Measurements from ENCODE around the gene NQO1. TPM values are rescaled to one million over a fixed set of nuclear protein-coding genes. Genes with fewer than 3 reads are reported as not detected.

Gene NQO1
- total RNA-seq, 2 donors from 2014 or later, result 15.6 to 29.2 TPM

GRCh38 chr16:69706975-69707340, 19.4 kb downstream of the NQO1 start:
- no peaks in the 10 kb centered on the region for H3K27me3 Mint-ChIP-seq
- H3K4me3 Mint-ChIP-seq, result no peak overlapping the region
- H3K9me3 Mint-ChIP-seq, result no peaks in the 10 kb centered on the region
- peak overlapping the region in 1 of 2 donors; percentile 25 for H3K27ac Mint-ChIP-seq
- ATAC-seq, result no peak
- H3K36me3 Mint-ChIP-seq, result no peaks in the 10 kb centered on the region
- H3K4me1 Mint-ChIP-seq (ENCODE audit: low read depth in 2 of 2), result peaks cover 0 to 10% of the 10 kb centered on the region in 2 donors
- DNase-seq (ENCODE audit: low spot score), result no peak

DNA sequence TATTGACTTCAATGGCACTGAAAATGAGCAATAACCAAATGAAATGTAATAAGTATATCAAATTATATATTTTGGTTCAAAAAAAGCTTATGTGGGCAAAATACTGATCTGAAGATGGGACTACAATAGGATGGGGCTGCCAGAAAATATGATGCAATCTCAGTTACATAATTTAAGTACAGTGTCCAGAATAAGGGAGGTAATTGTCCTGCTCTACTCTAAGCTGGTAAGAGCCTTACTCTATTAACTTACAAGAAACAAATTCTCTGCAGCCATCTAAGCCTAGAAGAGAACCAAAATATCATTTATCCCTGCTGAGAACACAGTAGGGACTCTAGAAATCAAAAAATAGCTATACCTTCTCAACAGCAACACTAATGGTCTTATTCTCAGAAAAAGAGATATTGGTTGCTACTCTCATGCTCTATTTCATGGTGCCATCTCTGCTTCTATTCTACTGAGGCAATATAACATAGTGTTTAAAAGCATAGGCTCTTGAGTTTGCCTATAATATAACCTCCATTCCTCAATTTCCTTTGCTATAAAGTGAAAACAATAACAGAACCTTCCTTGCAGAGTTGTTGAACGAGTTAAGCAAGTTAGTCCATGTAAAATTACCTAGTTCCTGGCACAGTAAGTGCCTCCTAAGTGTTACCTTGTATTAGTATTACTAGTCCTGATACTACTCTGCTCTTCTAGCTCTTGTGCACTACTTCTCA, 19.9 kb downstream of the NQO1 start:
- DNase-seq (ENCODE audit: low spot score) (no peak), ATAC-seq (no peak)
- peak overlapping the region in 1 of 2 donors; percentile 25 for H3K27ac Mint-ChIP-seq
- peaks cover 0 to 10% of the 10 kb centered on the region in 2 donors for H3K4me1 Mint-ChIP-seq (ENCODE audit: low read depth in 2 of 2)
- H3K36me3 Mint-ChIP-seq, result no peaks in the 10 kb centered on the region
- no peaks in the 10 kb centered on the region for H3K27me3 Mint-ChIP-seq
- no peaks in the 10 kb centered on the region for H3K9me3 Mint-ChIP-seq
- no peak overlapping the region for H3K4me3 Mint-ChIP-seq

DNA sequence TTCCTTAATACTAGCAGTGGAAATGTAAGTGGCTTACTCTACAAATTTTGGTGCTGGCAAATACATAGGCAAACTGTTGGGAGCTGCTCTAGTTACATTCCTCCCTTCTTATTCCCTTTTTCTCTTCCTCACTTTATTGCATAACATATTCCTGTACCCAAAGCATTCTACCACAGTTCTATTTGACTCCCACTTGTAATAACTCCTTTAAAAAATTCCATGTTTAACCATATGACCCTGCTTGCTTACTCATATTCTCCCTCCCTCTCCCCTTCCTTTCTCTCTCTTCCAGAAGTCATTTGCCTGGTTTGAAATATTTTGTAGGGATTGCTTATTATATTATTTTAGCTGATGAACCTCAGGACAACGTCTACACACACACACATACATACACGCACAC, 22.7 kb downstream of the NQO1 start:
- Mint-ChIP-seq H3K27ac (no peak overlapping the region), H3K36me3 (peaks cover 4% of the 10 kb centered on the region), H3K4me1 (ENCODE audit: low read depth in 2 of 2) (peaks cover 0 to 9% of the 10 kb centered on the region in 2 donors), H3K27me3 (no peaks in the 10 kb centered on the region), H3K4me3 (no peak overlapping the region), H3K9me3 (no peaks in the 10 kb centered on the region)
- DNase-seq (ENCODE audit: low spot score) (no peak), ATAC-seq (no peak)

- Mint-ChIP-seq H3K27me3 (no peaks in the 10 kb centered on the region), H3K36me3 (peaks cover 11% of the 10 kb centered on the region), H3K4me1 (ENCODE audit: low read depth in 2 of 2) (peaks cover 0 to 7% of the 10 kb centered on the region in 2 donors), H3K9me3 (no peaks in the 10 kb centered on the region), H3K27ac (no peak overlapping the region), H3K4me3 (no peak overlapping the region)
- DNase-seq (ENCODE audit: low spot score), result no peak
- no peak for ATAC-seq
These were observed 24.5 kb downstream of the NQO1 start for GRCh38 chr16:69701866-69702265.

DNA sequence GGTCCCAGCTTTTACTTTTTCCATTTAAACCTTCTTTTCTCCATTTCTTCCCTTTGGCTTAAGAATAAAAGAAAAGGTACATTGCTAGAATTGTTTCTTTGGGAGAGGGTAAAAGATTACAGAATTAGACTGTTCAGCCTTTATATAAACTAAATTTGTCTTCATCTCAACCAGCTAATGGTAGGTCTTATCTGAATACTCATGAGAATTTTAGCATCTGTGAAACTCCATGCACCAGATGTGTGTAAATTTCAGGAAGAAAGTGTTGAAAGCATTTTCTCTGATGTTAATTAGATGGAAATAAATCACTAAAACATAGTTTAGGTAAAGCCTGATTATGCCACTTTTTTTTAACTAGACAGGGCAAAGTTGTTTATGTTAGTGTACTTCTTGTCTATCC, 24.9 kb downstream of the NQO1 start:
- Mint-ChIP-seq H3K4me1 (ENCODE audit: low read depth in 2 of 2) (peaks cover 0 to 7% of the 10 kb centered on the region in 2 donors), H3K27ac (no peak overlapping the region), H3K36me3 (peaks cover 11% of the 10 kb centered on the region), H3K9me3 (no peaks in the 10 kb centered on the region), H3K4me3 (no peak overlapping the region), H3K27me3 (no peaks in the 10 kb centered on the region)
- DNase-seq (ENCODE audit: low spot score) (no peak), ATAC-seq (no peak)

GRCh38 chr16:69699915-69700314, 26.4 kb downstream of the NQO1 start:
- Mint-ChIP-seq H3K4me3 (no peak overlapping the region), H3K4me1 (ENCODE audit: low read depth in 2 of 2) (peaks cover 0 to 7% of the 10 kb centered on the region in 2 donors)

DNA sequence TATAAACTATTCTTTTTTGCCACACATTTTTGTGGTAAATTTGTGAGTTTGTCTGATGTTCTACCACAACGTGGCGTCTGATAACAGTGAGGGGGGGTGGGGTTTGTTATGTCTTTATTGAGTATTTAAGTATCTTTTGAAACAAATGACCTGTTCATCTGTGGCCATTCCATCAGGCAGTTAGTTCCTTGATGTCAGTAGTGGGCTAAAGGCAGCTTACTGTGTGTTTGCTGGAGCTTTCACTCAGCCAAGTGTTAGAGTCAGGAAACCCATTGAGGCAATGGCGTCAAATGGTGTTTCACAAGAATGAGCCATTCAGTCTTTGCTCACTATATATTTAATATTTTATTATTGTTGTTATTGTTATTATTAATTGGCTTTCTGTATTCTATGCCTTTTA, 28.0 kb downstream of the NQO1 start:
- no peak overlapping the region for H3K4me3 Mint-ChIP-seq
- no peaks in the 10 kb centered on the region for H3K9me3 Mint-ChIP-seq
- H3K27ac Mint-ChIP-seq, result no peak overlapping the region
- H3K27me3 Mint-ChIP-seq, result no peaks in the 10 kb centered on the region
- H3K36me3 Mint-ChIP-seq, result peaks cover 23% of the 10 kb centered on the region
- H3K4me1 Mint-ChIP-seq (ENCODE audit: low read depth in 2 of 2), result peaks cover 0 to 10% of the 10 kb centered on the region in 2 donors
- DNase-seq (ENCODE audit: low spot score) (no peak), ATAC-seq (no peak)

More at GRCh38 chr16:69699915-69700314, 26.4 kb downstream of the NQO1 start:
- no peak for ATAC-seq
- no peaks in the 10 kb centered on the region for H3K27me3 Mint-ChIP-seq
- H3K27ac Mint-ChIP-seq, result no peak overlapping the region
- no peaks in the 10 kb centered on the region for H3K9me3 Mint-ChIP-seq
- peaks cover 17% of the 10 kb centered on the region for H3K36me3 Mint-ChIP-seq
- no peak for DNase-seq (ENCODE audit: low spot score)

- Mint-ChIP-seq H3K27me3 (no peaks in the 10 kb centered on the region), H3K27ac (peak overlapping the region in 1 of 2 donors; percentile 13), H3K4me1 (ENCODE audit: low read depth in 2 of 2) (peaks cover 0 to 22% of the 10 kb centered on the region in 2 donors), H3K9me3 (no peaks in the 10 kb centered on the region), H3K4me3 (no peak overlapping the region), H3K36me3 (peaks cover 43% of the 10 kb centered on the region)
- no peak for DNase-seq (ENCODE audit: low spot score)
- no peak for ATAC-seq
These were observed 32.4 kb downstream of the NQO1 start for GRCh38 chr16:69693916-69694315.

DNA sequence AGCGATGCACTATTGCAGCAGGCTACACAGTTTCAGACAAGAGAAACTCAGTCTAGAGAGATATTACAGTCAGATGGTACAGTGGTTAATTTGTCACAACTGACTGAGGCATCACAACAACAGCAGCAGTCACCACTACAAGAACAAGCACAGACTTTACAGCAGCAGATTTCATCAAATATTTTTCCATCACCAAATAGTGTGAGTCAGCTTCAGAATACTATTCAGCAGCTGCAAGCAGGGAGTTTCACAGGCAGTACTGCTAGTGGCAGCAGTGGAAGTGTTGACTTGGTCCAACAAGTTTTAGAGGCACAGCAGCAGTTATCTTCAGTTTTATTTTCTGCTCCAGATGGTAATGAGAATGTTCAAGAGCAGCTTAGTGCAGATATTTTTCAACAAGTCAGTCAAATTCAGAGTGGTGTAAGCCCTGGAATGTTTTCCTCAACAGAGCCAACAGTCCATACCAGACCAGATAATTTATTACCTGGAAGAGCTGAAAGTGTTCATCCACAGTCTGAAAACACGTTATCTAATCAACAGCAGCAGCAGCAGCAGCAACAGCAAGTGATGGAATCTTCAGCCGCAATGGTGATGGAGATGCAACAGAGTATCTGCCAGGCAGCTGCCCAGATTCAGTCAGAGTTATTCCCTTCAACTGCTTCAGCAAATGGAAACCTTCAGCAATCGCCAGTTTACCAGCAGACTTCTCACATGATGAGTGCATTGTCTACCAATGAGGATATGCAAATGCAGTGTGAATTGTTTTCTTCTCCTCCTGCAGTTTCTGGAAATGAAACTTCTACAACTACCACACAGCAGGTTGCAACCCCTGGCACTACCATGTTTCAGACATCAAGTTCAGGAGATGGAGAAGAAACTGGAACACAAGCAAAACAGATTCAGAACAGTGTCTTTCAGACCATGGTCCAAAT, 34.1 kb downstream of the NQO1 start:
- DNase-seq (ENCODE audit: low spot score), result no peak
- Mint-ChIP-seq H3K27ac (peak overlapping the region in 1 of 2 donors; percentile 52), H3K4me1 (ENCODE audit: low read depth in 2 of 2) (peaks cover 0 to 18% of the 10 kb centered on the region in 2 donors), H3K9me3 (no peaks in the 10 kb centered on the region), H3K36me3 (peaks cover 36% of the 10 kb centered on the region), H3K4me3 (no peak overlapping the region), H3K27me3 (no peaks in the 10 kb centered on the region)
- no peak for ATAC-seq

DNA sequence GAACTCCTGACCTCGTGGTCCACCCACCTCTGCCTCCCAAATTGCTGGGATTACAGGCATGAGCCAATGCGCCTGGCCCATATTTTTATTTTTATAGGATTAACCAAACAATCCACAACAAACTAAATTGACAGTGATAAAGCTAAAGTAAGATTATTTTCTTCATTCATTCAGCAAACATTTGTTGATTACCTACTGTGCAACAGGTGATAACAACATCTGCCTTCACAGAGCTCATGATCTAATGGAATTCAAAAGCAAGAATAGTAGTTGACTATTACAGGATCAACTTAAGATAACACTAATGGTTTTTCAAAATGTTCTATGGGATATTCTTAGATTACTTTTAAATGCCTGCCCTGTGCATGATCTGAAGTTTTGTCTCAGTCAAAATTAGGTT, 37.8 kb downstream of the NQO1 start:
- H3K4me3 Mint-ChIP-seq, result no peak overlapping the region
- peaks cover 26% of the 10 kb centered on the region for H3K36me3 Mint-ChIP-seq
- H3K27ac Mint-ChIP-seq, result no peak overlapping the region
- no peak for ATAC-seq
- peaks cover 0 to 14% of the 10 kb centered on the region in 2 donors for H3K4me1 Mint-ChIP-seq (ENCODE audit: low read depth in 2 of 2)
- no peaks in the 10 kb centered on the region for H3K27me3 Mint-ChIP-seq
- DNase-seq (ENCODE audit: low spot score), result no peak
- H3K9me3 Mint-ChIP-seq, result no peaks in the 10 kb centered on the region

GRCh38 chr16:69680358-69680757, 46.0 kb downstream of the NQO1 start:
- Mint-ChIP-seq H3K36me3 (peaks cover 16% of the 10 kb centered on the region), H3K27ac (no peak overlapping the region), H3K27me3 (no peaks in the 10 kb centered on the region), H3K9me3 (no peaks in the 10 kb centered on the region), H3K4me1 (ENCODE audit: low read depth in 2 of 2) (peaks cover 0 to 4% of the 10 kb centered on the region in 2 donors), H3K4me3 (no peak overlapping the region)
- no peak for DNase-seq (ENCODE audit: low spot score)
- no peak for ATAC-seq

- Mint-ChIP-seq H3K27me3 (no peaks in the 10 kb centered on the region), H3K36me3 (peaks cover 13% of the 10 kb centered on the region), H3K4me3 (no peak overlapping the region), H3K4me1 (ENCODE audit: low read depth in 2 of 2) (peaks cover 0 to 4% of the 10 kb centered on the region in 2 donors), H3K9me3 (no peaks in the 10 kb centered on the region), H3K27ac (peak overlapping the region in 1 of 2 donors; percentile 61)
- DNase-seq (ENCODE audit: low spot score) (no peak), ATAC-seq (no peak)
These were observed 53.2 kb downstream of the NQO1 start for GRCh38 chr16:69672998-69673713.

DNA sequence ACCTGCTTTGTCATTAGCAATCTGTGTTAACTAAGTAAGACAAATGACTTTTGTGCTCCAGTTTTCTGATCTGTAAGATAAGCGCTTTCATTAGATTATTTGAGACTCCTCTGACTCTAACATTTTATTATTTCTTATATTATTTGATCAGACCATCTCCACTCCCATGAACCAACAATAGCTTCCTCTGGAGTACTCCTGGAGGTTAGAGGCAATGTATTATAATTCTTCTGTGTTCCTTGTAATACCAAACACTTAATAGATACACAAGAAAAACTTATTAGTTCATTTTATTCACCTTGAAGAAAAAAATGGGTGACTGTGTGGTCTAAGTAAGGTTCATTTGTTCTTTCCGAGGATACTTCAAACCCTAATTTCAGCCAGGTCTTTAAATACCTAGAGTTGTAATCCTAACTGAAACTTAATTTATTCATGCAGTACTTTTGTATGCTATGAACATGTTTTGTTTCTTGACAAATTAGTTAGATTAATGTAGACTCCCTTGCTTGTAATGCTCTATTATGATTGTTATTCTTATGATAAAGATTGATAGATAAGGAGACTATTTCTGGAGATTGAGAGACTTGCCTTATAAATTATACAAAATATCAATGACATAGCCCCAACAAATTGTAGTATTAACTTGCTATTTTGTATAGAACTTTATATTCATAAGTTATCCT, 53.9 kb downstream of the NQO1 start:
- H3K9me3 Mint-ChIP-seq, result no peaks in the 10 kb centered on the region
- no peak overlapping the region for H3K4me3 Mint-ChIP-seq
- peaks cover 13% of the 10 kb centered on the region for H3K36me3 Mint-ChIP-seq
- peak overlapping the region in 1 of 2 donors; percentile 61 for H3K27ac Mint-ChIP-seq
- DNase-seq (ENCODE audit: low spot score) (no peak), ATAC-seq (no peak)
- no peaks in the 10 kb centered on the region for H3K27me3 Mint-ChIP-seq
- peaks cover 0 to 7% of the 10 kb centered on the region in 2 donors for H3K4me1 Mint-ChIP-seq (ENCODE audit: low read depth in 2 of 2)
